Activated naive CD4-positive, alpha-beta T cell treated with anti-CD3 and anti-CD28 coated beads for 36 hours (primary cell): ENCODE results near the gene ART1. TPM values are rescaled to one million over a fixed set of nuclear protein-coding genes. Genes with fewer than 3 reads are reported as not detected.

Source experiments
- CTCF ChIA-PET: fragments of 350-600 bp; sonication (Branson Sonifier 250); formaldehyde crosslinking; loops from one replicate; lab custom pipeline; 2021; ENCODE audit warnings: antibody characterized with exemption; lab: Charles Lee
- DNase-seq: peaks from one replicate; pipeline ENCODE4 v3.0.0-alpha.2; 2020
- H3K27ac Mint-ChIP-seq: one replicate; pipeline ENCODE4 v1.8.0; 2021; ENCODE audit warnings: mild to moderate bottlenecking, mixed read lengths
- H3K27me3 Mint-ChIP-seq: one replicate; pipeline ENCODE4 v1.8.0; 2021; ENCODE audit warnings: low read depth, mixed read lengths
- H3K36me3 Mint-ChIP-seq: one replicate; pipeline ENCODE4 v1.8.0; 2021; ENCODE audit warnings: low read depth, mixed read lengths
- H3K4me1 Mint-ChIP-seq: one replicate; pipeline ENCODE4 v1.8.0; 2021; ENCODE audit warnings: low read depth, mixed read lengths
- H3K4me3 Mint-ChIP-seq: one replicate; pipeline ENCODE4 v1.8.0; 2021; ENCODE audit warnings: mild to moderate bottlenecking, moderate library complexity, mixed read lengths
- H3K9me3 Mint-ChIP-seq: one replicate; pipeline ENCODE4 v1.8.0; 2021; ENCODE audit warnings: mixed read lengths
- intact Hi-C: fragments of 100-400 bp; cut with micrococcal nuclease; formaldehyde crosslinking; loops from one replicate; pipeline ENCODE4 v1.15.1; 2023
- total RNA-seq, 2 experiments: library from RNA; stranded (reverse); gene quantifications; one replicate each; pipeline ENCODE4 v1.2.3, GENCODE V29; 2021

The ART1 gene
- total RNA-seq, 2 experiments from 2014 or later, result not detected

- H3K4me1 Mint-ChIP-seq, result peaks cover 3% of the 10 kb centered on the region
- no peak overlapping the region for H3K27ac Mint-ChIP-seq
- H3K4me3 Mint-ChIP-seq, result no peak overlapping the region
- intact Hi-C loops, result no loop called here
- DNase-seq, result no peak
- H3K36me3 Mint-ChIP-seq, result peaks cover 37% of the 10 kb centered on the region
- no peaks in the 10 kb centered on the region for H3K9me3 Mint-ChIP-seq
- H3K27me3 Mint-ChIP-seq, result no peaks in the 10 kb centered on the region
- CTCF ChIA-PET, result no interaction called here
These were observed 29.3 kb downstream of the ART1 start for GRCh38 chr11:3674189-3674588.

- Mint-ChIP-seq H3K9me3 (no peaks in the 10 kb centered on the region), H3K4me3 (no peak overlapping the region), H3K4me1 (peaks cover 3% of the 10 kb centered on the region), H3K36me3 (peaks cover 37% of the 10 kb centered on the region), H3K27me3 (no peaks in the 10 kb centered on the region), H3K27ac (no peak overlapping the region)
- CTCF ChIA-PET, result no interaction called here
- DNase-seq, result no peak
- intact Hi-C loops, result no loop called here
These were observed 31.0 kb downstream of the ART1 start for GRCh38 chr11:3675971-3676370.

- H3K36me3 Mint-ChIP-seq, result peaks cover 43% of the 10 kb centered on the region
- no peaks in the 10 kb centered on the region for H3K9me3 Mint-ChIP-seq
- no peak for DNase-seq
- no peak overlapping the region for H3K27ac Mint-ChIP-seq
- H3K27me3 Mint-ChIP-seq, result no peaks in the 10 kb centered on the region
- intact Hi-C loops, result no loop called here
- no peak overlapping the region for H3K4me3 Mint-ChIP-seq
- H3K4me1 Mint-ChIP-seq, result peaks cover 15% of the 10 kb centered on the region
- CTCF ChIA-PET, result no interaction called here
These were observed 34.1 kb downstream of the ART1 start for GRCh38 chr11:3679077-3679476.

- no peak overlapping the region for H3K27ac Mint-ChIP-seq
- H3K4me3 Mint-ChIP-seq, result no peak overlapping the region
These were observed 38.1 kb downstream of the ART1 start for GRCh38 chr11:3683039-3683438.

GRCh38 chr11:3684129-3684818 lies 39.3 kb downstream of the ART1 start:
- Mint-ChIP-seq H3K27me3 (no peaks in the 10 kb centered on the region), H3K9me3 (no peaks in the 10 kb centered on the region), H3K4me1 (peaks cover 12% of the 10 kb centered on the region), H3K4me3 (no peak overlapping the region), H3K27ac (no peak overlapping the region), H3K36me3 (peaks cover 42% of the 10 kb centered on the region)
- intact Hi-C loops, result loop anchor here (5.0 kb wide), 1 partner anchor 123 kb away; the partner anchor contains the start of gene PGAP2
- no peak for DNase-seq
- CTCF ChIA-PET, result interaction anchor here (0.5 to 1.1 kb wide), 3 partner anchors 130 to 410 kb away, joined by 3 to 5 read pairs (median 4); no protein-coding TSS in a partner anchor

More at GRCh38 chr11:3683039-3683438, 38.1 kb downstream of the ART1 start:
- CTCF ChIA-PET, result interaction anchor here (0.7 to 1.1 kb wide), 2 partner anchors 14 to 131 kb away, joined by 3 to 5 read pairs; no protein-coding TSS in a partner anchor
- peaks cover 50% of the 10 kb centered on the region for H3K36me3 Mint-ChIP-seq
- intact Hi-C loops, result loop anchor here (5.0 kb wide), 1 partner anchor 124 kb away; the partner anchor contains the start of gene PGAP2
- H3K9me3 Mint-ChIP-seq, result no peaks in the 10 kb centered on the region
- no peak for DNase-seq
- H3K27me3 Mint-ChIP-seq, result no peaks in the 10 kb centered on the region
- H3K4me1 Mint-ChIP-seq, result peaks cover 12% of the 10 kb centered on the region

- Mint-ChIP-seq H3K36me3 (peaks cover 40% of the 10 kb centered on the region), H3K27ac (no peak overlapping the region), H3K9me3 (no peaks in the 10 kb centered on the region), H3K27me3 (no peaks in the 10 kb centered on the region), H3K4me3 (no peak overlapping the region), H3K4me1 (peaks cover 12% of the 10 kb centered on the region)
- CTCF ChIA-PET, result interaction anchor here (0.5 to 0.6 kb wide), 2 partner anchors 388 to 409 kb away, joined by 3 to 4 read pairs; no protein-coding TSS in a partner anchor
- intact Hi-C loops, result loop anchor here (5.0 kb wide), 1 partner anchor 123 kb away; the partner anchor contains the start of gene PGAP2
- DNase-seq, result no peak
These were observed 39.9 kb downstream of the ART1 start for GRCh38 chr11:3684819-3685172.

- Mint-ChIP-seq H3K4me3 (no peak overlapping the region), H3K36me3 (peaks cover 37% of the 10 kb centered on the region), H3K4me1 (peaks cover 12% of the 10 kb centered on the region), H3K9me3 (no peaks in the 10 kb centered on the region), H3K27ac (no peak overlapping the region), H3K27me3 (no peaks in the 10 kb centered on the region)
- intact Hi-C loops, result no loop called here
- CTCF ChIA-PET, result no interaction called here
- DNase-seq, result no peak
These were observed 41.0 kb downstream of the ART1 start for GRCh38 chr11:3685923-3686322.

- H3K27ac Mint-ChIP-seq, result no peak overlapping the region
- peaks cover 37% of the 10 kb centered on the region for H3K36me3 Mint-ChIP-seq
- no peak for DNase-seq
- H3K4me1 Mint-ChIP-seq, result peaks cover 12% of the 10 kb centered on the region
- no peaks in the 10 kb centered on the region for H3K9me3 Mint-ChIP-seq
- H3K4me3 Mint-ChIP-seq, result no peak overlapping the region
- intact Hi-C loops, result no loop called here
- no peaks in the 10 kb centered on the region for H3K27me3 Mint-ChIP-seq
- CTCF ChIA-PET, result no interaction called here
These were observed 41.8 kb downstream of the ART1 start for GRCh38 chr11:3686751-3687150.

GRCh38 chr11:3700410-3700809 lies 55.5 kb downstream of the ART1 start:
- H3K9me3 Mint-ChIP-seq, result no peaks in the 10 kb centered on the region
- CTCF ChIA-PET, result interaction anchor here (0.6 to 1.2 kb wide), 4 partner anchors 11 to 153 kb away, joined by 3 to 4 read pairs (median 3); no protein-coding TSS in a partner anchor
- H3K27ac Mint-ChIP-seq, result peak overlapping the region; percentile 51
- intact Hi-C loops, result loop anchor here (10.0 kb wide), 1 partner anchor 54 kb away; no protein-coding TSS in a partner anchor
- no peaks in the 10 kb centered on the region for H3K4me1 Mint-ChIP-seq
- no peak overlapping the region for H3K4me3 Mint-ChIP-seq
- no peaks in the 10 kb centered on the region for H3K27me3 Mint-ChIP-seq
- peaks cover 48% of the 10 kb centered on the region for H3K36me3 Mint-ChIP-seq
- no peak for DNase-seq

GRCh38 chr11:3700910-3701309 lies 56.0 kb downstream of the ART1 start:
- CTCF ChIA-PET, result interaction anchor here (0.5 to 1.2 kb wide), 5 partner anchors 10 to 152 kb away, joined by 3 to 4 read pairs (median 3); no protein-coding TSS in a partner anchor
- no peak overlapping the region for H3K27ac Mint-ChIP-seq
- H3K27me3 Mint-ChIP-seq, result no peaks in the 10 kb centered on the region
- DNase-seq, result no peak
- intact Hi-C loops, result loop anchor here (10.0 kb wide), 1 partner anchor 54 kb away; no protein-coding TSS in a partner anchor
- no peaks in the 10 kb centered on the region for H3K4me1 Mint-ChIP-seq
- H3K9me3 Mint-ChIP-seq, result no peaks in the 10 kb centered on the region
- no peak overlapping the region for H3K4me3 Mint-ChIP-seq
- peaks cover 45% of the 10 kb centered on the region for H3K36me3 Mint-ChIP-seq

- no peak overlapping the region for H3K27ac Mint-ChIP-seq
- DNase-seq, result no peak
- CTCF ChIA-PET, result no interaction called here
- intact Hi-C loops, result loop anchor here (10.0 kb wide), 1 partner anchor 51 kb away; no protein-coding TSS in a partner anchor
- H3K9me3 Mint-ChIP-seq, result no peaks in the 10 kb centered on the region
- H3K4me1 Mint-ChIP-seq, result no peaks in the 10 kb centered on the region
- H3K4me3 Mint-ChIP-seq, result no peak overlapping the region
- no peaks in the 10 kb centered on the region for H3K27me3 Mint-ChIP-seq
- peaks cover 44% of the 10 kb centered on the region for H3K36me3 Mint-ChIP-seq
These were observed 58.5 kb downstream of the ART1 start for GRCh38 chr11:3703383-3703782.

- no peak for DNase-seq
- CTCF ChIA-PET, result interaction anchor here (0.6 kb wide), 1 partner anchor 40 kb away, joined by 3 read pairs; no protein-coding TSS in a partner anchor
- Mint-ChIP-seq H3K27ac (no peak overlapping the region), H3K27me3 (no peaks in the 10 kb centered on the region), H3K9me3 (no peaks in the 10 kb centered on the region), H3K36me3 (peaks cover 31% of the 10 kb centered on the region), H3K4me1 (peaks cover 3% of the 10 kb centered on the region), H3K4me3 (no peak overlapping the region)
- intact Hi-C loops, result loop anchor here (10.0 kb wide), 1 partner anchor 48 kb away; no protein-coding TSS in a partner anchor
These were observed 62.2 kb downstream of the ART1 start for GRCh38 chr11:3707176-3707575.
